ENCODE measurements around the gene CACNB2.

The CACNB2 gene

GRCh38 chr10:18508587-18508986 lies 368.4 kb downstream of the CACNB2 start:
- Histone ChIP-seq H3K4me3 (ENCODE audit: low read length) (no peak overlapping the region), H3K9me3 (ENCODE audit: insufficient read depth, low read length) (no peaks in the 10 kb centered on the region), H3K4me1 (ENCODE audit: low read length) (no peaks in the 10 kb centered on the region), H3K36me3 (replicated peaks; ENCODE audit: low read depth, low read length) (no peaks in the 10 kb centered on the region), H3K27me3 (ENCODE audit: low read depth, low read length) (no peaks in the 10 kb centered on the region), H3K4me2 (ENCODE audit: low read length) (no peak overlapping the region), H3K9ac (ENCODE audit: low read length) (no peak overlapping the region), H3K79me2 (ENCODE audit: low read length) (no peaks in the 10 kb centered on the region), H3K27ac (ENCODE audit: low read length) (no peak overlapping the region), H4K20me1 (ENCODE audit: insufficient read depth, low read length) (no peaks in the 10 kb centered on the region), H2AFZ (ENCODE audit: low read depth, low read length) (no peak overlapping the region)
- TF ChIP-seq CTCF (IDR thresholded peaks at IDR 0.05; ENCODE audit: low read depth, low read length) (no peak), EZH2phosphoT487 (IDR thresholded peaks at IDR 0.05; ENCODE audit: low read depth) (no peak)

GRCh38 chr10:18514537-18514936 lies 374.3 kb downstream of the CACNB2 start:
- Histone ChIP-seq H3K9me3 (ENCODE audit: insufficient read depth, low read length) (no peaks in the 10 kb centered on the region), H3K4me2 (ENCODE audit: low read length) (no peak overlapping the region), H4K20me1 (ENCODE audit: insufficient read depth, low read length) (no peaks in the 10 kb centered on the region), H3K4me3 (ENCODE audit: low read length) (no peak overlapping the region), H3K27ac (ENCODE audit: low read length) (no peak overlapping the region), H3K4me1 (ENCODE audit: low read length) (no peaks in the 10 kb centered on the region), H2AFZ (ENCODE audit: low read depth, low read length) (no peak overlapping the region), H3K9ac (ENCODE audit: low read length) (no peak overlapping the region), H3K27me3 (ENCODE audit: low read depth, low read length) (no peaks in the 10 kb centered on the region), H3K36me3 (replicated peaks; ENCODE audit: low read depth, low read length) (no peaks in the 10 kb centered on the region), H3K79me2 (ENCODE audit: low read length) (no peaks in the 10 kb centered on the region)
- TF ChIP-seq CTCF (IDR thresholded peaks at IDR 0.05; ENCODE audit: low read depth, low read length) (no peak), EZH2phosphoT487 (IDR thresholded peaks at IDR 0.05; ENCODE audit: low read depth) (no peak)

GRCh38 chr10:18516851-18517250 lies 376.6 kb downstream of the CACNB2 start:
- H4K20me1 ChIP-seq (ENCODE audit: insufficient read depth, low read length), result no peaks in the 10 kb centered on the region
- H2AFZ ChIP-seq (ENCODE audit: low read depth, low read length), result no peak overlapping the region
- H3K4me2 ChIP-seq (ENCODE audit: low read length), result no peak overlapping the region
- no peaks in the 10 kb centered on the region for H3K79me2 ChIP-seq (ENCODE audit: low read length)
- no peaks in the 10 kb centered on the region for H3K36me3 ChIP-seq (replicated peaks; ENCODE audit: low read depth, low read length)
- H3K27ac ChIP-seq (ENCODE audit: low read length), result no peak overlapping the region
- H3K27me3 ChIP-seq (ENCODE audit: low read depth, low read length), result no peaks in the 10 kb centered on the region
- no peak overlapping the region for H3K4me3 ChIP-seq (ENCODE audit: low read length)
- no peak overlapping the region for H3K9ac ChIP-seq (ENCODE audit: low read length)
- no peaks in the 10 kb centered on the region for H3K4me1 ChIP-seq (ENCODE audit: low read length)
- TF ChIP-seq EZH2phosphoT487 (IDR thresholded peaks at IDR 0.05; ENCODE audit: low read depth), result no peak
- no peak for TF ChIP-seq CTCF (IDR thresholded peaks at IDR 0.05; ENCODE audit: low read depth, low read length)
- H3K9me3 ChIP-seq (ENCODE audit: insufficient read depth, low read length), result no peaks in the 10 kb centered on the region

GRCh38 chr10:18523025-18523424 lies 382.8 kb downstream of the CACNB2 start:
- H3K4me1 ChIP-seq (ENCODE audit: low read length), result no peaks in the 10 kb centered on the region
- no peak overlapping the region for H3K4me2 ChIP-seq (ENCODE audit: low read length)
- TF ChIP-seq CTCF (IDR thresholded peaks at IDR 0.05; ENCODE audit: low read depth, low read length) (no peak), EZH2phosphoT487 (IDR thresholded peaks at IDR 0.05; ENCODE audit: low read depth) (no peak)
- H2AFZ ChIP-seq (ENCODE audit: low read depth, low read length), result no peak overlapping the region
- H3K27me3 ChIP-seq (ENCODE audit: low read depth, low read length), result no peaks in the 10 kb centered on the region
- H3K27ac ChIP-seq (ENCODE audit: low read length), result no peak overlapping the region
- no peaks in the 10 kb centered on the region for H4K20me1 ChIP-seq (ENCODE audit: insufficient read depth, low read length)
- no peaks in the 10 kb centered on the region for H3K9me3 ChIP-seq (ENCODE audit: insufficient read depth, low read length)
- no peaks in the 10 kb centered on the region for H3K79me2 ChIP-seq (ENCODE audit: low read length)
- H3K36me3 ChIP-seq (replicated peaks; ENCODE audit: low read depth, low read length), result no peaks in the 10 kb centered on the region
- no peak overlapping the region for H3K4me3 ChIP-seq (ENCODE audit: low read length)
- no peak overlapping the region for H3K9ac ChIP-seq (ENCODE audit: low read length)
